ENCODE data around the gene RPS2. TPM values are rescaled to one million over a fixed set of nuclear protein-coding genes. Genes with fewer than 3 reads are reported as not detected.
"Not testable (repeated sequence)": the region's sequence is repeated elsewhere in the genome, so short reads cannot be mapped to it uniquely, and the experiment has no call there.

RPS2 gene
- total RNA-seq, 2 donors from 2014 or later, result 1,705 to 1,742 TPM

GRCh38 chr16:1974157-1975070 lies 9.8 kb upstream of the RPS2 start:
- no peak for DNase-seq
- intact Hi-C loops (cut with DNase I, micrococcal nuclease), result no loop called here
- no peak for ATAC-seq

GRCh38 chr16:1973461-1974156 lies 9.0 kb upstream of the RPS2 start:
- intact Hi-C loops (cut with DNase I, micrococcal nuclease), result no loop called here
- ATAC-seq, result no peak
- DNase-seq, result no peak

GRCh38 chr16:1972490-1972877 lies 7.9 kb upstream of the RPS2 start:
- intact Hi-C loops (cut with DNase I, micrococcal nuclease), result no loop called here
- ATAC-seq (peak; percentile 39), DNase-seq (peak in 1 of 2 donors; percentile 43)

GRCh38 chr16:1971796-1972489 lies 7.3 kb upstream of the RPS2 start, which contains the start of gene TBL3:
TBL3 (plus strand) TSS chr16:1972053; CDS start chr16:1972165, 112 bp downstream.
- ATAC-seq, result peak; percentile 91
- intact Hi-C loops (cut with DNase I, micrococcal nuclease), result no loop called here

GRCh38 chr16:1968146-1968953 lies 3.7 kb upstream of the RPS2 start:
- intact Hi-C loops (cut with DNase I, micrococcal nuclease), result no loop called here
- DNase-seq (peak in 1 of 2 donors; percentile 10), ATAC-seq (no peak)

More at GRCh38 chr16:1971796-1972489, 7.3 kb upstream of the RPS2 start, which contains the start of gene TBL3:
- DNase-seq, result peak; percentile 92 to 93

- peak in 1 of 2 donors; percentile 6 for DNase-seq
- intact Hi-C loops (cut with DNase I, micrococcal nuclease), result no loop called here
- ATAC-seq, result no peak
These were observed 1.8 kb upstream of the RPS2 start, which contains the start of gene RNF151 for GRCh38 chr16:1966460-1966859. RNF151 (plus strand) TSS chr16:1966856; CDS start chr16:1966882, 26 bp downstream.

DNA sequence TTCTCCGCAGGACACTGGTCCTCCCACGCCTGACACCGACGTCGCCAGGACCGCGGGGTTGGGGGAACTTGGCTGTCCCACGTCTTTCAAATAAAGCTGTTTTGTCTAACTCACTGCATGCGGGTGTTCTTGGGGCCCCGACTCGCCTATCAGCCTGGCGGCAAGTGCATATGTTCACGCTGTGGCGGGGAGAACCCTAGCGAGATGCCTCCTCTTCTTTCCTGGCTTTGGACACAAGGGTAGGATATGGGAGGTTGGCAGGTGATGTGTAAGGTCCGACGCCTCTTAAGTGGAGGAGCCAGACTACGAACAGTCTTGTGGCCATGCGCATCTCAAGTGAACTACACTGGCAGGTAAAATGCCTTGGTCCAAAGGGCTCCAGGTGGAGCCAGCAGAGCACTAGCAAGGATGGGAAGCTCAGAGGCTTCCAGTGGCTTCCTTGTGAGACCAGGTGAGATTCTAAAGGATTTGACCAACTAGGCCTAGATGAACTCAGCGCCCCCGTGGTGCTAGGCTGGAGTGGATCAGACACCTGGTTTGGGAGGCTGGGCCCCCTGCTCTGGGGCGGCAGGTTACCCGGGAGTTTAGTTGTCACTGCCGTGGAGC lies 873 bp upstream of the RPS2 start:
- peak; percentile 39 for ATAC-seq
- intact Hi-C loops (cut with DNase I, micrococcal nuclease), result no loop called here

GRCh38 chr16:1963806-1964505 lies 670 bp downstream of the RPS2 start:
- intact Hi-C loops (cut with DNase I, micrococcal nuclease), result no loop called here
- ATAC-seq (peak; percentile 29), DNase-seq (peak in 1 of 2 donors; percentile 67)

More for the DNA sequence above, 873 bp upstream of the RPS2 start:
- peak in 1 of 2 donors; percentile 34 for DNase-seq

DNA sequence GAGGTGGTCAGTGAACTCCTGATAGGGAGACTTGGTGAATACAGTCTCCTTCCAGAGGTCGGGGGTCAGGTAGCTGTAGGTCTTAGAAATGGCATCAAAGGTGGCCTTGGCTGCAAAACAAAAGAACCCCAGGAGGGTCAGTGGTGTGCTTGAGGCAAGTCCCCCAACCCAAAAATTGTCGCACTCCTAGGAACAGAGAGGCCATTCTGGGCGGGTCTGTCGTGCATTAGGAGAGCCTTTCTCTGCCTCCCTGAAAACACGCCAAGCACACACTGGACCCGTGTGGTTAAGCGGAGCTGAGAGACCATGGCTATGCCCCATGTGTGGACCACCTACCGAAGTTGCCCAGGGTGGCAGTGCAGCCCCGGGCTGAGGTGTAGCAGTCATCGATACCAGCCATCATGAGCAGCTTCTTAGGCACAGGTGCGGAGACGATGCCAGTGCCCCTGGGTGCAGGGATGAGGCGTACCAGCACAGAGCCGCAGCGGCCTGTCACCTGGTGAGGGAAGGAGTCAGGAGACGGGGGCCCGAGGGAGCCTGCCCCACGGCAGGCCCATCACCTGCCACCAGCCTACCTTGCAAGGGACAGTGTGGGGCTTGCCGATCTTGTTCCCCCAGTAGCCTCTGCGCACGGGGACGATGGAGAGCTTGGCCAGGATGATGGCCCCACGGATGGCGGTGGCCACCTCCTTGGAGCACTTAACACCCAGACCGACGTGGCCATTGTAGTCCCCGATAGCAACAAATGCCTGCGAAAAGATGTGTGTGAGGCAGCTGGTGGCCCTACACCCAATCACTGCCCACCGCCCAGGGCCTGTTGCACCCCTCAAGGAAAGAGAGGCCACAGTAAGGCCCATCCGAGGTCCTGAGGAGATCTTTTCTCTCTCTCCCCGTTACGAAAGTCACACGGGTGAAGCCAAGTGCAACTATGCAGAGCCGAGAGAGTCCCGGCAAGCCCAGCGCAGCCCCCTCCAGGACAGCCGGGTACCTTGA lies 2.2 kb downstream of the RPS2 start:
- ATAC-seq; intact Hi-C loops (cut with DNase I, micrococcal nuclease): not testable (repeated sequence)
- peak in 1 of 2 donors; percentile 8 for DNase-seq

GRCh38 chr16:1961651-1962067 lies 3.0 kb downstream of the RPS2 start:
- no peak for ATAC-seq
- intact Hi-C loops (cut with DNase I, micrococcal nuclease), result no loop called here
- peak in 1 of 2 donors; percentile 14 for DNase-seq

- intact Hi-C loops (cut with DNase I, micrococcal nuclease), result no loop called here
- ATAC-seq (no peak), DNase-seq (peak in 1 of 2 donors; percentile 22)
These were observed 3.7 kb downstream of the RPS2 start for GRCh38 chr16:1960665-1961630.

DNA sequence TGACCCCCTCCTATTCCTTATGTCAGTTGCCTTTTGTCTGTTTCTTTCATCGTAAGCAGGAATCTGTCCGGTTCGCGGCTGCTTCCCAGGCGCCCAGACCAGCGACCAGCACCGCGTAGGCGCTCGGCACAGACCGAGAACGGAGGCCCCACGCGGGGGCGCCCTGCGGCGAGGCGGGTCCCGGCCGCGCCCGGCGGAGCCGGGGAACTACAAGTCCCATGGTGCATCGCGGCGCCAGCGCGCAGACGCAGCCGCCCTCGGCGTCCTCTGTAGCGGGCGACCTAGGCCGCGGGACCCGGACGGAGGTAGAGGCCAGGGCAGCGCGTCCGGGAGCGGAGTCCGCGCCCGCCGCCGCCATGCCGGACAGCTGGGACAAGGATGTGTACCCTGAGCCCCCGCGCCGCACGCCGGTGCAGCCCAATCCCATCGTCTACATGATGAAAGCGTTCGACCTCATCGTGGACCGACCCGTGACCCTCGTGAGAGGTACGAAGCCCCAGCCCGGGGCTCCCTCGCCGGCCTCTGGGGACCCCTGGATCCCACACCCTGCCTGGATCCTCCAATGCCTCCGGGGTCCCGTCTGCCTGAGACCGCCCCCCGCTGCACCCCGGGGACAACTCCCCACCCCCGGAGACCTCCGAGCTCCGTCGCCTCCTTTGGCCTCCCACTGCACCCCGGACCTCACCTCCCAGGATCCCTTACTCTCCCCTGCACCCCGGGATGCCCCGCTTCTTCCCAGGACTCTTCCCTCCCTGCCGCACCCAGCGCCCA lies 5.2 kb downstream of the RPS2 start, which contains the start of gene NDUFB10:
NDUFB10 (plus strand) TSS at position 270 of the 771 bp plus-strand sequence; CDS start at position 357, 87 bp downstream.
- intact Hi-C loops (cut with DNase I, micrococcal nuclease), result no loop called here
- DNase-seq, result peak; percentile 92 to 96
- ATAC-seq, result peak; percentile 89

GRCh38 chr16:1958715-1959268 lies 5.8 kb downstream of the RPS2 start:
- ATAC-seq (peak; percentile 2), DNase-seq (peak in 1 of 2 donors; percentile 40)
- intact Hi-C loops (cut with DNase I, micrococcal nuclease), result no loop called here

DNA sequence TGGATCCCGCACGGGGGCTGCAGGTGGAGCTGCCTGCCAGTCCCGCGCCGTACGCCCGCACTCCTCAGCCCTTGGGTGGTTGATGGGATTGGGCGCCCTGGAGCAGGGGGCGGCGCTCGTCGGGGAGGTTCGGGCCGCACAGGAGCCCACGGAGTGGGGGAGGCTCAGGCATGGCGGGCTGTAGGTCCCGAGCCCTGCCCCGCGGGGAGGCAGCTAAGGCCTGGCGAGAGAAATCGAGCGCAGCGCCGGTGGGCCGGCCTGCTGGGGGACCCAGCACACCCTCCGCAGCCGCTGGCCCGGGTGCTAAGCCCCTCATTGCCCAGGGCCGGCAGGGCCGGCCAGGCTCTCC lies 6.5 kb downstream of the RPS2 start:
- DNase-seq; ATAC-seq; intact Hi-C loops (cut with DNase I, micrococcal nuclease): not testable (repeated sequence)

All from left colon (tissue), 2 donors.